Choroid plexus epithelial cell (primary cell): ENCODE measurements around the gene MGA.

Experiments used
- DNase-seq: peaks from one replicate; pipeline ENCODE4 v3.0.0-alpha.2; 2010; ENCODE audit warnings: low read depth
- H3K4me3 ChIP-seq: 2 replicates; pipeline ENCODE4 v1.5.1; 2011; ENCODE audit warnings: low read depth, mild to moderate bottlenecking, control low read depth, low read length, moderate library complexity
- TF ChIP-seq, protein P1 (sequence below): conservative IDR thresholded peaks from 2 replicates; pipeline ENCODE4 v1.5.1; 2011; ENCODE audit warnings: low read depth, mild to moderate bottlenecking, control low read depth, inconsistent platforms, low read length, moderate library complexity

Gene MGA

DNA sequence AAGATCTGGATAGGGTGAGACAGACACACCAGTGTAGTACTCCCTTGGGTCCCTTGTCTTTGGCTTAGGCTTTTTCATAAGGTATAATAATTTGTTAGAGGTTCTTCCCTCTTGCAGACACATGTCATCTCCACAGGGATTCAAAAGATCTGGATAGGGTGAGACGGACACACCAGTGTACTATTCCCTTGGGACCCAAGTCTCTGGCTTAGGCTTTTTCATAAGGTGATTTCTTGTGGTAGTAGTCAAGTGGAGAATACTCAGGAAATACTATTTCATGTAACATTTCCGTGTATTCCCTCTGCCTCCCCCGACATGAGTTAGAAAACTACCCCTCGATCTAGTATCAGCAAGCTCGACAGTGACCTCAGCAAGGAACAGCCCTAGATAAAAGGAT lies 113.1 kb downstream of the MGA start:
- no peak for DNase-seq
- no peak overlapping the region for H3K4me3 ChIP-seq
- TF ChIP-seq, protein P1, sequence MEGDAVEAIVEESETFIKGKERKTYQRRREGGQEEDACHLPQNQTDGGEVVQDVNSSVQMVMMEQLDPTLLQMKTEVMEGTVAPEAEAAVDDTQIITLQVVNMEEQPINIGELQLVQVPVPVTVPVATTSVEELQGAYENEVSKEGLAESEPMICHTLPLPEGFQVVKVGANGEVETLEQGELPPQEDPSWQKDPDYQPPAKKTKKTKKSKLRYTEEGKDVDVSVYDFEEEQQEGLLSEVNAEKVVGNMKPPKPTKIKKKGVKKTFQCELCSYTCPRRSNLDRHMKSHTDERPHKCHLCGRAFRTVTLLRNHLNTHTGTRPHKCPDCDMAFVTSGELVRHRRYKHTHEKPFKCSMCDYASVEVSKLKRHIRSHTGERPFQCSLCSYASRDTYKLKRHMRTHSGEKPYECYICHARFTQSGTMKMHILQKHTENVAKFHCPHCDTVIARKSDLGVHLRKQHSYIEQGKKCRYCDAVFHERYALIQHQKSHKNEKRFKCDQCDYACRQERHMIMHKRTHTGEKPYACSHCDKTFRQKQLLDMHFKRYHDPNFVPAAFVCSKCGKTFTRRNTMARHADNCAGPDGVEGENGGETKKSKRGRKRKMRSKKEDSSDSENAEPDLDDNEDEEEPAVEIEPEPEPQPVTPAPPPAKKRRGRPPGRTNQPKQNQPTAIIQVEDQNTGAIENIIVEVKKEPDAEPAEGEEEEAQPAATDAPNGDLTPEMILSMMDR: no peak

DNA sequence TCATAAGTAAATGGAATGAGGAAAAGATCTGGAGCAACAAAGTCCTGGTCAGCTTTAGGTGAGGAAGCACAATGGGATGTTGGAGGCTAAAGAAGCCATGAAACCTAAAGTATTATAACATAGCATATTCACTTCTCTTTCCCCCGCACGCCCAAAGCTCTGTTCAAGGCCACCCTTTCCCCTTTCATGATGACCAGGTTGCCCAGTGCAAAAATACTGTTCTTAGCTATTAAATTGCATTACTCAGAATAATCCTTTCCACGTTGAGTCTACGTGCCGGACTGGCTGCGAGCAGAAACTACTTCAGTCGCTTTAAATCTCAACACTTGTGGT lies 113.5 kb downstream of the MGA start:
- peak overlapping the region; percentile 81 for H3K4me3 ChIP-seq
- DNase-seq: no peak
- TF ChIP-seq, protein P1: no peak

DNA sequence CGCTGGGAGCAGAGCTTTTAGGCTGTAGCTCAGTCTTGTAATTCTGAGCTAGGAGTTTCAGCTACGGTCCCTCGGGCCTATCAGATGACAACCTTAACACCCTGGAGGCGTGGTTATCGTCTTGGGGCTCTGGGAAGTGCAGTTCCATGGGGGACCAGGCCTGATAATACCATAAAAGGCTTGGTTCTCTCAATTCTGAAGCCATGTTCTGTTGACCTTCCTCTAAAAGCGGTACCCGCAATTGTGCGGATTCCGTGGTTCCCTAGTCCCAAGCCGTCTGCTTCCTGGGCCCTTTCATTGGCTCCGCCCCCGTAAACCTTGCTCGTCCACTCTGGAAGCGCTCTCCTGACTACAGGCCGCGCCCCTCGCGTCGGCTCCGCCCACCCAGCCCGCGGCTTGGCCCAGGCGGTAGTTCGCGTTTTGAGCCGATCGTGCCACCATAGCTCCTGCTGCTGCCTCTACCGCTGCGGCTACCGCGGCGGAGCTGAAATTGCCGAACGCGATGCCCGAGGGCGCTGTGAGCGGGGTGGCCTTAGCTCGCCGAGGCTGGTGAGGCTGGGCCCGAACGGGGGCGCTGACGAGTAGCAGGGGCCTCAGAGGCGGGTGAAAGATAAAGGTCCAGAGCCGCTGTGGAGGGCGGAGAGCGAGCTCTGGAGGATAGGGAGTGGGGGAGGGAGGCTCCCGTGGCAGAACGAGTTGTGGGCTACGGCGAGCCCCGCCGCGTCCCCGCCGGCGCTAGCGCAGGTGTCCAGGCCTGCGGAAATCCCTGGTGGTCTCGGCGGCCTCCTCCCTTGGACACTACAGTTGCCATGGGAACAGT lies 114.1 kb downstream of the MGA start, which contains the start of gene MAPKBP1:
TSS of gene MAPKBP1 (plus strand) at position 423 of the 820 bp plus-strand sequence. CDS start 792 bp downstream, outside the sequence.
- TF ChIP-seq, protein P1: peak; percentile 74
- peak; percentile 99 for DNase-seq
- peak within 1 kb of the TSS; percentile 81 for H3K4me3 ChIP-seq

DNA sequence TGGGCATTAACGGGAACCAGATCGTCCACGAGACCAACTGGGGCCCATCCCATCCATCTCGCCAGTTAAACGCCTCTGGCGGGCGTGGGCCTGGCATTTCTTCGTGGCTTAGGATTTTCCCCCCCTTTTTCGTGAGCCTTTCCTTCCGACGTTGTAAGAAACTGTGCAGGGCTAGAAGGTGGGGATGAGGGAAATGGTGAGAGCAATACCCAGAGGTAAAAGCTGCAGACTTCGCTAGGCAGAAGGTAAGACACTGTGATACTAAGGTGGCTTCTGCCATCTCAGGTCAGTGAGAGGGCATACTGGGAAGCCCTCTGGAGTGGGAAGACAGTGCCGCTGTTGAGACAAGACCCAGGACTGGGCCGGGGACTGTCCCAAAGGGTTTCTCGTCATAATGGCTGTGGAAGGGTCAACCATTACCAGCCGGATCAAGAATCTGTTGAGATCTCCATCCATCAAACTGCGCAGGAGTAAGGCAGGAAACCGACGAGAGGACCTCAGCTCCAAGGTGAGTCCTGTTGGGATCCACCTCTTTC lies 114.7 kb downstream of the MGA start:
- TF ChIP-seq, protein P1: no peak
- H3K4me3 ChIP-seq: peak overlapping the region; percentile 81
- DNase-seq: no peak

DNA sequence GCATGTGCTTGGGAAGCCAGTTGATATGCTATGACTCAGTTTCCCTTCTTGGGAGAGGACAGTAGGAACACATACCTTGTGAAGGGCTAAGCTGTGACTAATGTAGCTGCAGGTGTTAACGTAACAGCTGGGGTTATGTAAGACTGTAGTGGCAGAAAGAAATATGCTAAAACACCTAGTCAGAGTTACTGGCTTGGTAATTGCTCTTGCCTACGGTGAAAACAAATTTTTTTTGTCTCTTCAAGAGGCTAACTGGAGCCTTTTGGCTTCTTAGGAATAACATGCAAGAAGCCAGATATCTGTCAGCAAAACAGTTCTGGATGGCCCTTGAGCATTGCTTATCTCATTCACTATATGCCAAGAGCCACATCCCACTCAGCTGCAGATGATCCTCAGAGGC lies 115.4 kb downstream of the MGA start:
- TF ChIP-seq, protein P1: no peak
- DNase-seq: no peak
- peak overlapping the region; percentile 81 for H3K4me3 ChIP-seq

DNA sequence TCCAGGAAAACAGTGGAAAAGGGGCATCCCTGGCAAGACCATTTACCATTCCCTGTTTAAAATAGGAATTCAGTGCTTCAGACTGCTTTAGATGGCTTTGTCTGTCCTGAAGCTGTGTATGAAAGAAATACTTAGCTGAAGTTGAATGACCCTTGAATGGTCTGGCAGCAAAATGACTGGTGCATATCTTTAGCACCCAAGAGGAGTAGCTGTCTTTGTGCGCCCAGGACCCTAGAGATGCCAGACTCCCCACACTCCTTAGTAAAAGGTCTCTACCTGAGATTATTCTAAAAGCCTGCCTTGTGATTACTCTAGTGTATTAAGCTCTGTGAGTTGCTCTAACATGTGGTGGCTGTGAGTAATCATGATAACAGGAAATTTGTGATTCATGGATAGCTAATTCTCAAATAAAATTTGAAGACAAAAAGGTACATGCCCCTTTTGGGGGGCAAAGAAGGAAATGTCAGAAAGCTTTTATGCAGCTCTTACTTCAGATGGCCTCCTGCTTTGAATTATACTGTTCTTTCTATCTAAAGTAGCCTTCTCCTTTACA lies 117.3 kb downstream of the MGA start:
- DNase-seq: no peak
- no peak overlapping the region for H3K4me3 ChIP-seq
- TF ChIP-seq, protein P1: no peak

DNA sequence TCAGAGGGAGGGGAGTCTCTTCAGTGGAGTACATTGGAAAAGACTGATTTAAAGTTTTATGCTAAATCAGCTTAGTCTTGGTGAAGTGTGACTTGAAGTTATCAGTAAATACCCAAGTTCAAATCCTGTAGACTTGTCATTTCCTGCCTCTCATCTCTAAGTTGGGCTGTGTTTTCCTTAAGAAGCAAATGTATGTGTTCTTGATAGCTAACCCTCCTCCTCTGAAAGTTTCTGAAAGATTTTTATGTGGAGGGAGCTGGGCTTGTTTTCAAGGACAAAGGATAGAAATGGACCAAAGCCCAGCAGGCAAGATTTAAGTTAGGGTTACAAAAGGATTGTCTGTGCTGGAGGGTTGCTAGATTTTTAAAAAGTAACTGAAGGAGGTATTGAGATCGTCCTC lies 118.3 kb downstream of the MGA start:
- H3K4me3 ChIP-seq: no peak overlapping the region
- DNase-seq: no peak

More for the DNA sequence above, 118.3 kb downstream of the MGA start:
- TF ChIP-seq, protein P1: no peak
